Left cardiac atrium (tissue), 4 donors: ENCODE data around the gene SSRP1. TPM values are rescaled to one million over a fixed set of nuclear protein-coding genes. Genes with fewer than 3 reads are reported as not detected.

Source experiments
- ATAC-seq, 2 donors: fragments of 200-7000 bp; cut with Tn5 transposase; one replicate each; pipeline ENCODE4 v1.9.1; 2020; ENCODE audit warnings: mild to moderate bottlenecking in 2 of 2, moderate library complexity in 2 of 2
- DNase-seq: peaks from one replicate; pipeline ENCODE4 v3.0.0-alpha.2; 2020
- intact Hi-C, 2 donors: fragments of 100-400 bp; cut with DNase I; formaldehyde crosslinking; loops; one replicate each; pipeline versions ENCODE4 v1.14.1 to v1.15.1; 2022 to 2023
- total RNA-seq, 2 donors: library from RNA; stranded (reverse); fragmentation: NEBNext Ultra II Directional; extraction: Animal tissue kit (Norgen Biotek cat#: 25700); gene quantifications; one replicate each; pipeline ENCODE4 v1.2.1, GENCODE V29; 2021
- donor health status: DM: no; HTN: yes; CAD: no.
- donor health status: DM: no; HTN: yes; CAD: no; lungs with severe emphysema.
- donor health status: DM: yes; HTN: yes; CAD: no.
- donor health status: Dilated cardiomyopathy.

Gene SSRP1
- total RNA-seq, 2 donors from 2014 or later = 34.7 to 45.5 TPM

DNA sequence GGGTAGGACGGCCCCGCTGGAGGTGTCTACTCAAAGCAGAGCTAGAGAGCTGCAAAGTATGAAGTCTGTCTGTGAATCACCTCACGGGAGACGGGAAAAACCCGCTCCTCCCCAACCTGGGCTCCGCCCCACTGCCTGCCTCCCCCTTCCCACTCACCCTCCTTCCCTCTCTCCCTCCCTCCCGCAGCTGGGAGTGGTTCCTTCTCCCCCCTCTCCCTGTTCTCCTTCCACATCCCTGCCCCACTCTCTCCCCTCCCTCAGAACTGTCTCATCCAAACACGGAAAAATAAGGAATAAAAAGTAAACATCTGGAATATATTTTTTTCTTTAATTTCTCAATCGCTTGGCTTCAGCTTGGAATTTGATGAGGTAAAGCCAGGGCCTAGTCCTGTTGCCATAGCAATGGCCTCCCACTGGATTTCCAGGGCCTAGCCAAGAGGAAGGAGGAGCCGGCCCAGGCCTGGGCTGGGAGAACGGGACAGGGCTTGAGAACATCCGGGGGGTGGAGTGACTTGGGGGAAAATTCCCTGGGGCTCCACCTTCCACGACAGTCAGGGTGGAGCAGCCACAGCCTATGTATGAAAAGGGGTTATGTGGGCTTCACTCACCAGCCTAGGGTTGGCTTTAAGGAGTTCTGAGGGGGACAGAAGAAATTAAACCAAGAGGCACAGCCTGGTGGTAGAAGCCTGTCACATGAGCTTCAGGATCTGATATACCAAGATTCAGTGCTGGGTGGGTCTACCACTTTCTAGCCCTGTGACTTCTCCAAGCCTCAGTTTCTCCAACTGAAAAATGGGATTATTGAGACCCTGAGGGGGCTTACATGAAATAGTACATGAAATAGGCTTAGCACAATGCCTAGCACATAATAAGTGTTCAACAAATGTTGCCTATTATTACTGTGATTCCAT lies 13.2 kb downstream of the SSRP1 start:
- DNase-seq = peak; percentile 93
- intact Hi-C loops = no loop called here
- peak; percentile 62 to 70 for ATAC-seq

DNA sequence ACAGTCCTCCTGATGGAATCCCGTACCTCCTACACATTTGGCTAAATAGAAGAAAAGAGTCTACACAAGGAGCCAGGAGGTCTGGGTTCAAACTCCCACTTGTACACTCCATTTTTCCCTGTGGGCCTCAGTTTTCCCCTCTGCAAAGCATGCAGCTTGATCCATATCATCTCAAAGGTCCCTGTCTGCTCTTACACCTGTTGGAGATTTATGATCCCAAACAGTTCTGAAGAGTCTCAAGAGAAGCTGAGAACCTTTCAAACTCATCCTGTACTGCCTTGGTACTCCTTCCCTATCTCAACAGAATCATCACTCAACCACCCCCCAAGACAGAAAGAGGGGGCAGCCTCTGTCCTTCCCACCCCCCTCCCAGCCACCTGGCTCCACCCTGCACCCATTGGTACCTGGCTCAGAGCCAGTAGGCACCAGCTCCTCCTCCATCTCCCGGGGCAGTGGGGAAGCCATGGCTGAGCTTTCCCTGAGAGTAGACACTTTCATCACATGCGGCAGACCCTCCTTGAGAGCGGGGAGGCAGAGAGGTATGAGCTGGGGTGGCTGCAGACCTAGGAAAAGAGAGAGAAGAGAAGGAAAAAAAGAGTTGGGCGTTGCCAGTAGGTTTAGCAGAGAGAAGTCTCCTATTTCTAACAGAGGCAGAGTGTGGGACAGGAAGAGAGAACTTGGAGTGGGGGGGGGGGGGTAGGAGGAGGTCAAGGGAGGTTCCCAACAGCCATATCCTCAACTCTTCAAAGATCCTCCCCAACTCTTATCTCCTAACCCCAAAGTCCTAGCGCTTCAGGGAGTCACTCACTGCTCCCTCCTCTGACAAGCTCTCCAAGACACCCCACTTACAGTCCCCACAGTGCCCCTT lies 14.1 kb downstream of the SSRP1 start:
- intact Hi-C loops = no loop called here
- DNase-seq (no peak), ATAC-seq (peak in 1 of 2 donors; percentile 0)

DNA sequence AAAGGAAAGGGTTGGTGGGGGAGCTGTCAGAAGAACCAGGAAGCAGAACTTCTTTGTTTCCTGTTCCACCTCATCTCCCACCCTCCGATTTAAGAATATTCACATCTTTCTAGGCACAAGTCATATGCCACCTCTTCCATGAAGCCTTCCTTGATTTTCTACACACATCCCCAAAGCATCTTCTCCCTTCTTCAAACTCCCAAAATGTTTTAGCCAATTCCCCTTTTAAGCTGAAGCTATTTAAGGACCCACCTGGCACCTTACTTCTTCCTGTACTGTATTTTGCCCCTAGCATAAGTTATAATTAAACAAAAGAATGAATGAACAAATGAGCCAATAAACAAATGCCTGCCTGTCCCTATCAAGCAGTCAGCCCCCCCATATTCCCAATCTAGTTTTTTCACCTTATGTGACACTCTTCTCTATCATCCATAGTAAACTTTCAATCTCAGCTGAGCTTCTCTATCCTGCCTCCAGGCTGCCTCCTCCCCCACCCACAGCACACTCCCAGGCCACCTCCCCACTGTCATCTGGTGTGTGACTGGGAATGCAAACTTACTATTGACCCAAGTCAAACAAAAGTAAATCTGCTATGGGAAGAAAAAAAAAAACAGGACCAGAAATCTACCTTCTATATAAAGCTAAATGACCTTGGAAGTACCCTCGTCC lies 14.8 kb downstream of the SSRP1 start:
- ATAC-seq = no peak
- intact Hi-C loops = no loop called here
- DNase-seq = no peak

DNA sequence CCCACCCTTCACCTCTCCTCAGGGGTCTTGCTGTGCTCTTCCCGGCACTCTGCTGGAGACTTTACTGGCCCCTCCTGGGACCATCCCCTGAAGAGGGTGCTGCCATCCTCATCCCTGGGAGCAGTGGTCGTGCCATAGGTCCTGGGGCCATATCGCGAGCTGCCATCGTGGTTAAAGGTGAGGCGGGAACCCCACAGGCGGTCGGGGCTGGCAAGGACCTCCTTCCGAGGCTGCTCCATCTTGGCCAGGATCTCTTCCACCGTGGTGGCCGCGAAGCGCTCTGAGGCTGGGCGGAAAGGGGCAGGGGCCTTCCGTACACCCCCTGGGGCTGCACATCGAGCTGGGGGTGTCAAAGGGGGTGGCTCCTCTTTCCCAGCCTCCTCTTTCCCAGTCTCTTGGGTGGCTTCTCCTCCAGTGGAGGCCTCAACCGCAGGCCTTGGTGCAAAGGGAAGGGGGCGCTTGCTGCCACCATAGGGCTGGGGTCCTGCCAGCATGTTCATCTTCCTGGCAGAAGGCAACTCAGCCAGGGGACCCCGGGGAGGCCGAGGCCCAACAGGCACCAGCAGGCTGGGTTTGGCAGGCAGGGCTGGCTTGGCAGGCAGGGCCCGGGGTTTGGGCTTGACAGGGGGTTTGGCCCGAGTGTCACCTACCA lies 15.5 kb downstream of the SSRP1 start:
- intact Hi-C loops = no loop called here
- DNase-seq (no peak), ATAC-seq (no peak)

DNA sequence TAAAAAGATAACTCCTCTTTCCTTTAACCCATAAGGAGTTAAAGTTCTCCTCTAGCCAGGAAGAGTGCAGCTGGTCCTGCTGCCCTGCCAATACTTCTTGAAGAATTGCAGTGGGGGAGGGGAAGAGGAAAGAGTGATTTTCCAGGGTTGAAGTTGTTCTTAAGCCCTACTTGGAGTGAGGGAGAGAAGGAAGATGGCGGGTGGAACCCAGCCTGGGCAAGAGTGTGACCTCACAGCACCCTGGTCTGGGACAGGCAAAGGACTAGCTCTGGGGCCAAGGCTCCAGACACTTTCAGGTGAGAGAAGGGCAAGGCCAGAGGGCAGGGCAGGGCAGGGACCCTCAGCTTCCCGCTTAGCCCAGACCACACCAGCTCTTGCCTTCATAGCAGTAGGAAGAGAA lies 17.5 kb downstream of the SSRP1 start:
- no peak for DNase-seq
- intact Hi-C loops = no loop called here
- peak in 1 of 2 donors; percentile 6 for ATAC-seq

DNA sequence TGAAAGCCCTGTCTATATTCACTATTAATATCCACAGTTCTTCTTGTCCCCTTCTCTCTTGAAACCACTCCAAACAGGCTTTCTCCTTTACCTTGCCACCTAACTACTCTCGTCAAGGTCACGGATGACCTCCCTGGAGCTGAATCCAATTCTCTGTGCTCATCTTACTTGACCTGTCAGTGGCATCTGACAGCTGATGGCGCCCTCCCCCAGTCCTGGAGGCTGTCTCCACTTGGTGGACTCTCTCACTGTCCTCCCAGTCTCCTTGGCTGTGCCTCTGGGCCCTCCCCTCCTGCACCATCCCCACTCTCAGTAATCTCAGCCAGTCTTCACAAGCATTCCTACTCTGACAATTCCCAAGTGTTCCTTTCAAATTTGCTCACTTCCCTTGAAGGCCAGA lies 19.7 kb downstream of the SSRP1 start:
- DNase-seq (no peak), ATAC-seq (no peak)
- intact Hi-C loops = no loop called here

DNA sequence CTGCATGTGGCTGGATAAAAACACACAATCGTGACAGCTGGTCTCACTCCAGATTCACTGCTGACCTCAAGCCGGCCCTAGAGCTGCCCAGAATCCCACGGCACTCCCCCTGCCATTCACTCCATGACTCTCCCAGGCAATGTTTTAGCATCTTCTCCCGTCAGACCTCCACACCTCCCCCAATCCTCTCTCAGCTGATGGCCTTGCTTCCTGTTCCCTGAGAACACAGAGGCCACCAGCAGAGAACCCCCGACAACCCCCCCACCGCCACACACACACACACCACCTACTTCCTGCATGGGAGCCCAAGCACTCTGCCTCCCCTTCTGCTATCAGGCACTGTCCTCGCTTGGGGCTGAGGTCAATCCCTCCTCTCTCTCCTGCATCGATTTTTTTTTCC lies 20.2 kb downstream of the SSRP1 start:
- DNase-seq (no peak), ATAC-seq (no peak)
- intact Hi-C loops = no loop called here

DNA sequence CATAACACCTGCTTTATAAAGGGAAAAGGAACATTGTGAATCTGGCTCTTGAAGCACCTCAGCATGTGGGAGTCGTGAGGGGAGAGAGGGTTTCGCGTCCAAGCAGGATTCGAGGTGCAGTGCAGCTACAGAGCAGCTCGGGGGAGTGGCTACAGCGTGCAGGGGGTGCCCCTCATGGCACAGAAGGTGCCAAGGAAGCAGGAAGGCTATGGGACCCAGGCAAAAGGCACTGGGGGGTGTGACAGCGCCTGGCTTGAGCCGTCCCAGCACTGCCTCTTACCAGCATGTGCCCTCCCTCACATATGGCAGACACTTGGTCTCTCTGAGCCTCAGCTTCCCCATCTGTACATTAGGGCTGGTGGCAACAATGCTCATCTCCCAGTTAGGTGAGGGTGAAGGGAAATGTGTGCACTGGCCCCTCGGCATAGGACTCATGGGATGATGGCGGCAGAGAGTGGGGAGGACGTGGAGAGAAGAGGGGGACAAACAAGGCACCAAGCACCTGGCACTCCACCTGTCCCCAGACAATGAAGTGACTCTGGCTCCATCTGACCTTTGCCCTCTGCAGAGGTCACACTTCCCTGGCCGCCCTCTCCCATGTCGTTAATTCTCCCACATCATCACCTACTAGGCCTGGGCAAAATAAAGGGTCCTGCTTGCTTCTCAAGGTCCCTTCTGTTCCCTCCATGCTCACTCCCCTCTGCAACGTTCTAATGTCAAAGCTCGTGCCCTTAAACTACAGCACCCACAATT lies 21.3 kb downstream of the SSRP1 start:
- intact Hi-C loops = no loop called here
- ATAC-seq (no peak), DNase-seq (no peak)

DNA sequence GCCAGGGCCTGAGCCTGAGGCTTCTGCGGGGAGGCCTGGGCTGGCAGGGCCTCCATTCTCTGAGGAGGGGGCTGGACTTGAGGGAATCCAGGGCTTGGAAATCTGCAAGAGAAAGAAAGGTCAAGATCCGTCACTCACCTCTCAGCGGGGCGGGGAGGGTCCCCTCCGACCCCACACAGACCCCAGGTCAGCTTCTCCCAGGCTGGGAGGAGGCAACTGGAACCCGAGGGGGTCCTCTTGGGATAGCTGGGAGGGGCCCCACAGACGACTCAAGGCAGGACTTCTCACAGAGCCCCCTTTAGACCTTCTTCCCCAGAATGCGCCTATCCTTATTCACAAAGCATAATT lies 21.9 kb downstream of the SSRP1 start:
- intact Hi-C loops = no loop called here
- DNase-seq = no peak
- no peak for ATAC-seq

DNA sequence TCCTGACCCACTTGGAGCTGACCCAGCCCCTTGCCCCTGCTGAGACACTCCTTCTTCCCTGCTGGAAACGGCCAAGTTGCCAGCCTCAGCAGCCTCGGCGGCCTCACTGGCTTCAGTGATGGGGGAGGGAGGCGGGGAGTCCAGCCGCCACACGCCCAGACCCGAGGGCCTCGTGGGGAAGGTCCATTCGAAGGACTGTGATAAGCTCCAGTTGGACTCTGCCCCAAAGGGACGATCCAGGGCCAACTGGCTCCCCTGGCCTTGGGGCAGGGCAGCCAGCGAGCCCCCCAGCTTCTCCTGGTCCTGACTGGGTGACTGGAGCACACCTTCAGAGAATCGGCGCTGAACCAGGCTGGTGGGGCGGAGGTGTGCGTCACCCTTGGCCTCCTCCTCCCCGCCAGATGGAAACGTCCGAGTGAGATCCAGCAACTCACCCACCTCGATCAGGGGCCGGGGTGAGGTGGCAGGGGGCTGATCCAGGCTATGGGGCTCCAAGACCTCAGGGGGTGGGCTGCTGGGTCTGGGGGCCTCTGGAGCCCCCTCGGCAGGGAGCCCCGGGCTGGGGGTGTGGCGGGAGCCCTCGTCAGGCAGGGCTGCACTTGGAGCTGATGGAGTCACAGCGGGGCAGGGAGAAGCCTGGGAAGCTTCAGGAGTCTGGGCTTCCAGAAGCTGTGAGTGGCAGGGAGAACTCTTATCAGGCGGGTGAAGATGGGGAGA lies 22.5 kb downstream of the SSRP1 start:
- intact Hi-C loops = no loop called here
- ATAC-seq = no peak
- DNase-seq = no peak

DNA sequence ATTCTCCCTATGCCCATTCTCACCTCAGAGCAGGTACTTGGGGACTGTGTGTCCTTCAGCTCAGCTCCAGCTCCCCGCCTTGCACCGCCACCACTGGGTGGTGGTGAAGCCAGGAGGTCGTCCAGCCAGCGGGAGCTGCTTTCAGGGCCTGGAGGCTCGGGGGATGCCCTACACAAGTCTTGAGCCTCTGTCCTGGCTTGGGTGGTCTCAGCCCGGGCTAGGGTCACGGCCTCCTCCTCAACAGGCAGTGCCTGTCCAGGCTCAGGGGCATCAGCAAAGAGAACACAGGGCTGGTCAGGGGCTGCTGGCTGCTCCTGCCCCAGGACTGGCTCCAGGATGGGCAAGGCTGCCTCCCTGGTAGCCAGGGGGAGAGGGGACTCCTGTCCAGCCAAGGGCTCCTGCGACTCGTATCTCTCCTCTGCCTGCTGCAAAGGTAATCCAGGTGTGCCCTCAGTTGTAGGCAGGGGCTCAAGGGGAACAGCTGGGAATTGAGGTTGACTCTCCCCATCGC lies 23.1 kb downstream of the SSRP1 start:
- intact Hi-C loops = no loop called here
- ATAC-seq (no peak), DNase-seq (no peak)

DNA sequence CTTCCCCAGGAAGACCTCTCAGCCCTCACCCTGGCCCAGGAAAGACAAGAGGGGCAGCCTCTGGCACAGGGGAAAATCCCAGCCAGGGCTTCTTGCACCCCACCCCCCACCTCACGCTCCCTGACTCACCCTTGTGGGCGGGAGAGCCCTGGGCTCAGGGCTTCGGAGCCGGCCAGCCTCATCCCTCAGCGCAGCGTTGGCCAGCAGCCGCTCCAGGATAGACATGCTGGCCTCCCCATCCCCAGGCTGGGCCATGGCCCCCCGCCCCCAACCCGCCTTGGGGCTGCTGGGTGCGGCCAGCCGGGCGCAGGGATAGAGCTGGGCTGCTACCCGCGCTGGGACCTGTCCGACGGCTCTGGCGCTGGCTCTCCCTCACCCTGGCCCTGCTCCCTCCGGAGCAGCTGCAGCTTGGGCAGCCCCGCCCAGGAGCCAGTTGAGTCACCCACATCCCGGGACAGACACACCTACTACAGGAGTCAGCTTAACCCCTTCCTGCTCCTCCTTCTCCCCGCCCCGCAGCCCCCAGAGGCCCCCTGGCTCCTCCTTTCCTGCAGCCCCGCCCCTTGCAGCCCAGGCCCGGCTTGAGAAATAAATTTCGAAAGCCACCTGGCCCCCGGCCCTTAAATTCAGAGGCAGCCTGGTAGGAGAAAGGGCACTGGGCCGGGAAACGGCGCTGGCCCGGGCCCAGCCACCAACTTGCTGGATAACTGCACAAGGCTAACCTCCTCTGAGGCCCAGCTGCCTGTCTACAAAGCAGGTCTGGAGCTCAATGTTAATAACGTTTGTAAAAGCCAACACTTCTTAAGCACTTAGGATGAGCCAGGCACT lies 24.4 kb downstream of the SSRP1 start:
- DNase-seq (peak; percentile 95), ATAC-seq (peak; percentile 90 to 95)
- intact Hi-C loops = no loop called here

DNA sequence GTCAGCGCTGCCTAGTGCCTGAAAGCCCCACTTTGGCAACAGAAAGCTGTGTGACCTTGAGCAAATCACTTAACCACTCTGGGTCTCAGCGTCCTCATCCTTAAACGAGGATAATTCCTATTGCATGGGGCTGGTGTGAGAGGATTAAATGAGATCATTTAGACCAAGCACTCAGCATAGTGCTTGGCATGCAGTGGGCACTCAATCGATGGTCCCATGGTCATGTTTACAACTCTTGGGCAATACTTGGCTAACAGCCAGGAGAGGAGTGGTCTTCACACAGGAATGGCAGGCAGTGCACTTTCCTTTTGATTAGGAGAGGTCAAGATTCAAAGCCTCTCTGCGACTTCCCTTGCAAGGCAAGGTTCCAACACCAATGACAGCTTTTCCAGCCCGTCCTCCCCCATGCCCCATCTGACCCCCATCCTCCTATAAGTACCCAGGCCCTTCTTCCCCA lies 25.0 kb downstream of the SSRP1 start:
- intact Hi-C loops = no loop called here
- no peak for DNase-seq
- peak; percentile 0 for ATAC-seq

DNA sequence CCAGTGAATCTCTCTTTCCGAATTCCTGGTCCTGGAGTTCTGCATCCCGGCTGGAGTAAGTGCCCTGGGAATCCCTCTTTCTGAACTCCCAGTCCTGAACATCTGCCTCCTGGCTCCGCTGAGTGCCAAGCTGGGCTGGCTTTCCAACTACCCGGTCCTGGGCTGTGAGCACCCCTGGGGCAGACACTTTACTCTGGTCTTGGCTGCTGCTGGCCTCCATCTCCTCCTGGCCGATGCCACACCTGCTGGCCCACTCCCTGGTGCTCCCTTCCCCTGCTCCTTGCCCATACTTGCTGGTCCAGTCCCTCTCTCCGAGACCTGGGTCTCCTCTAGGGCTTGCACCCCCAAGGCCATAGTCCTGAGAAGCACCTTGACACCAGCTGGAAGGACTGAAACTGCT lies 25.6 kb downstream of the SSRP1 start:
- intact Hi-C loops = no loop called here
- ATAC-seq (no peak), DNase-seq (no peak)

DNA sequence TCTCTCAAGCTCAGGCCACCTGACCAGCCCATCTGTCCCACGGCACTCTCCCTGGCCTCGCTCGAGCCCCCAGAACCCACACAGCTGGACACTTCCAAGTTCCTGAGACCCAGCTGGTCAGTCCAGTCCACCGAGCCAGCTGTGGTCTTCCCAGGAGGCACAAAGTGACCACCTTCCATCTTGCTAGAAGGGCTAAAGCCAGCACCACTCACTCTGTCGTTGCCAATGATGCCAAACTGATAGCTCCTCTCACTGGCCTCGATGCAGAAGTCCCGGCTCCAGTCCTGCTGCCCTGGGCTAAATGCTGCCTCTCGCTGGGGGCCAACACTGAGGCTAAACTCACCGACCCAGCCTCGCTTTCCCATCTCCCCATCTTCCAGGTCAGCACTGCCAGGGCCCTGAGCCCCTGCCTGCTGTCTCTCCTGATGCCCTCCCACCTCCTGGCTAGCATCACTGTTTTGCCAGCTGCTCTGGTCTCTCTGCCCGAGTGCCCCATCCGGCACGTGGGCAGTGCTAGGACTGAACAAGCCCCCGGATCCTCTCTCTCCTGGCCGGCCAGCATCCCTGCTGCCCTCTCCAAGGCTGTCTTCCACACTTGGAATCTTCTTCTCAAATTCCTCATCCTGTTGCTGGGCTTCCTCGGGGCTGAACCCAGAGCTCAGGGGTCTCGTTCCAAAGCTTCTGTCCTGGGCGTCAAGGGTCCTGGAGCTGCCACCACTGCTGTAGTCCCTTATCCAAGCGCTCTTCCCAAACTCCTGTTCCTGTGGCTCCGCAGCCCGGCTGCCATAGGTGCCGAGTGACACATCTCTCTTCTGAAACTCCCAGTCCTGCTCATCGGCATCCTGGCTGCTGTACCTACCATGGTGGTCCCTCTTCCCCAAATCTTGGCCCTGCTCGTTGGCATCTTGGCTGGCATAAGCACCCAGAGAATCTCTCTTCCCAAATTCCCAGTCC lies 26.3 kb downstream of the SSRP1 start:
- ATAC-seq = no peak
- no peak for DNase-seq
- intact Hi-C loops = no loop called here
